ENCODE results near the gene CHCHD1.
"Not testable (repeated sequence)": the region's sequence is repeated elsewhere in the genome, so short reads cannot be mapped to it uniquely, and the experiment has no call there.

The CHCHD1 gene

DNA sequence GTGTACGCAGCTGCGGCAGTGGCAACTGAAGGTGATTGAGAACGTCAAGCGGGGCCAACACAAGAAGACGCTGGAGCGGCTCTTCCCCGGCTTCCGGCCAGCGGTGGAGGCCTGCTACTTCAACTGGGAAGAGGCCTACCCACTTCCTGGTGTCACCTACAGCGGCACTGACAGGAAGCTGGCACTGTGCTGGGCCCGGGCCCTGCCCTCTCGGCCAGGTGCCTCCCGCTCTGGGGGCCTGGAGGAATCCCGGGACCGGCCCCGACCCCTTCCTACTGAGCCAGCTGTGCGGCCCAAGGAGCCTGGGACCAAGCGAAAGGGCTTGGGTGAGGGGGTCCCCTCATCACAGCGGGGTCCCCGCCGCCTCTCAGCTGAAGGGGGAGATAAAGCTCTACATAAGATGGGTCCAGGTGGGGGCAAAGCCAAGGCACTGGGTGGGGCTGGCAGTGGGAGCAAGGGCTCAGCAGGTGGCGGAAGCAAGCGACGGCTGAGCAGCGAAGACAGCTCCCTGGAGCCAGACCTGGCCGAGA, 10.1 kb downstream of the CHCHD1 start:
- DNase-seq (ENCODE audit: low read depth), result no peak
- H3K4me3 ChIP-seq (ENCODE audit: low read length), result no peak overlapping the region
- TF ChIP-seq, protein P1, sequence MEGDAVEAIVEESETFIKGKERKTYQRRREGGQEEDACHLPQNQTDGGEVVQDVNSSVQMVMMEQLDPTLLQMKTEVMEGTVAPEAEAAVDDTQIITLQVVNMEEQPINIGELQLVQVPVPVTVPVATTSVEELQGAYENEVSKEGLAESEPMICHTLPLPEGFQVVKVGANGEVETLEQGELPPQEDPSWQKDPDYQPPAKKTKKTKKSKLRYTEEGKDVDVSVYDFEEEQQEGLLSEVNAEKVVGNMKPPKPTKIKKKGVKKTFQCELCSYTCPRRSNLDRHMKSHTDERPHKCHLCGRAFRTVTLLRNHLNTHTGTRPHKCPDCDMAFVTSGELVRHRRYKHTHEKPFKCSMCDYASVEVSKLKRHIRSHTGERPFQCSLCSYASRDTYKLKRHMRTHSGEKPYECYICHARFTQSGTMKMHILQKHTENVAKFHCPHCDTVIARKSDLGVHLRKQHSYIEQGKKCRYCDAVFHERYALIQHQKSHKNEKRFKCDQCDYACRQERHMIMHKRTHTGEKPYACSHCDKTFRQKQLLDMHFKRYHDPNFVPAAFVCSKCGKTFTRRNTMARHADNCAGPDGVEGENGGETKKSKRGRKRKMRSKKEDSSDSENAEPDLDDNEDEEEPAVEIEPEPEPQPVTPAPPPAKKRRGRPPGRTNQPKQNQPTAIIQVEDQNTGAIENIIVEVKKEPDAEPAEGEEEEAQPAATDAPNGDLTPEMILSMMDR (IDR thresholded peaks at IDR 0.05; ENCODE audit: insufficient read depth, low read depth, low read length, missing control alignments), result no peak

DNA sequence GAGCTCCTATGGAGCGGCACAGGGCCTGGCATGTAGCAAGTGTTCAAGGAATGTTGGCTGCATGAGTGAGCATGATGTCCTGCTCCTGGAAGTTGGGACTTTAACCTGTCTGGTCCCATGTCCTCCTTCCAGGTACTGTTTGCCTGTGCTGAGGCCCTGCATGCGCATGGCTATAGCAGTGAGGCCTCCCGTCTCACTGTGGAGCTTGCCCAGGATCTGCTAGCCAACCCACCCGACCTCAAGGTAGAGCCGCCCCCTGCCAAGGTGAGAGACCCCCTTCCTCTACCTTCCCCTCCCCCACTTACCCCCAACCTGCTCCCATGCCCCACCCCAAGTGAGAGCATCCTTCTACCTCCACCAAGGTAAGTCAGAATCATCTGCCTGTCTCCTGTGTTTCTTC, 11.6 kb downstream of the CHCHD1 start:
- TF ChIP-seq, protein P1 (IDR thresholded peaks at IDR 0.05; ENCODE audit: insufficient read depth, low read depth, low read length, missing control alignments), result no peak
- no peak for DNase-seq (ENCODE audit: low read depth)
- no peak overlapping the region for H3K4me3 ChIP-seq (ENCODE audit: low read length)

DNA sequence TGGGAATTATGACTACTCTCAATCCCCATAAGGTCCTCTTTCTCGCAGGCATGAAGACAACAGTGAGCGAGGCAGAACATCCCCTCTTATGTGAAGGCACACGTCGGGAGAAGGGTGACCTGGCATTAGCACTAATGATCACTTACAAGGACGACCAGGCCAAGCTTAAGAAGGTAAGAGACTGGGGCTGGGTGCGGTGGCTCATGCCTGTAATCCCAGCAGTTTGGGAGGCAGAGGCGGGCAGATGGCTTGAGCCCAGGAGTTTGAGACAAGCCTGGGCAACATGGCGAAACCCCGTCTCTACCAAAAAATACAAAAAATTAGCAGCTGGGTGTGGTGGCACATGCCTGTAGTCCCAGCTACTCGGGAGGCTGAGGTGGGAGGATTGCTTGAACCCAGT, 13.6 kb downstream of the CHCHD1 start:
- not testable (repeated sequence) for DNase-seq (ENCODE audit: low read depth); H3K4me3 ChIP-seq (ENCODE audit: low read length)

DNA sequence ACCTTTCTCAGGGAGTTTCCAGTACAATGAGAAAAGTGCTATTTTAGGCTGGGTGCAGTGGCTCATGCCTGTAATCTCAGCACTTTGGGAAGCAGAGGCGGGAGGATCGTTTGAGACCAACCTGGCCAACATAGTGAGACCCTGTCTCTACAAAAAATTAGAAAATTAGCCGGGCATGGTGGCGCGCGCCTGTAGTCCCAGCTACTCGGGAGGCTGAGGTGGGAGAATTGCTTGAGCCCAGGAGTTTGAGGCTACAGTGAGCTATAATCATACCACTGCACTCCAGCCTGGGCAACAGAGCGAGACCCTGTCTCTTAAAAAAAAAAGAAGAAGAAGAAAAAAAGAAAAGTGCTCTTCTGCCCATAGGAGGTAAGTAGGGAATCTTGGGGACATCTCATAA, 14.2 kb downstream of the CHCHD1 start:
- H3K4me3 ChIP-seq (ENCODE audit: low read length); DNase-seq (ENCODE audit: low read depth): not testable (repeated sequence)

DNA sequence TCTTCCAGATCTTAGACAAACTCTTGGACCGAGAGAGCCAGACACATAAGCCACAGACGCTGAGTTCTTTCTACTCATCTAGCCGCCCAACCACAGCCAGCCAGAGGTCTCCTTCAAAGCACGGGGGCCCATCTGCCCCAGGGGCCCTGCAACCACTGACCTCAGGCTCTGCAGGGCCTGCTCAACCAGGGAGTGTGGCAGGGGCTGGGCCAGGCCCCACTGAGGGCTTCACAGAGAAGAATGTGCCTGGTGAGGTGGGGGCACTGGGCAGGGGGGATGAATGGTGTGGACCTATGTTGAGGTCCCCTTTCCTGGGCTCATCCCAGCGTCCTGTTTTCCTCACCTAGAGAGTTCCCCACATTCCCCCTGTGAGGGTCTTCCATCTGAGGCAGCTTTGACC, 14.9 kb downstream of the CHCHD1 start:
- TF ChIP-seq, protein P1 (IDR thresholded peaks at IDR 0.05; ENCODE audit: insufficient read depth, low read depth, low read length, missing control alignments), result no peak
- no peak for DNase-seq (ENCODE audit: low read depth)
- H3K4me3 ChIP-seq (ENCODE audit: low read length), result no peak overlapping the region

DNA sequence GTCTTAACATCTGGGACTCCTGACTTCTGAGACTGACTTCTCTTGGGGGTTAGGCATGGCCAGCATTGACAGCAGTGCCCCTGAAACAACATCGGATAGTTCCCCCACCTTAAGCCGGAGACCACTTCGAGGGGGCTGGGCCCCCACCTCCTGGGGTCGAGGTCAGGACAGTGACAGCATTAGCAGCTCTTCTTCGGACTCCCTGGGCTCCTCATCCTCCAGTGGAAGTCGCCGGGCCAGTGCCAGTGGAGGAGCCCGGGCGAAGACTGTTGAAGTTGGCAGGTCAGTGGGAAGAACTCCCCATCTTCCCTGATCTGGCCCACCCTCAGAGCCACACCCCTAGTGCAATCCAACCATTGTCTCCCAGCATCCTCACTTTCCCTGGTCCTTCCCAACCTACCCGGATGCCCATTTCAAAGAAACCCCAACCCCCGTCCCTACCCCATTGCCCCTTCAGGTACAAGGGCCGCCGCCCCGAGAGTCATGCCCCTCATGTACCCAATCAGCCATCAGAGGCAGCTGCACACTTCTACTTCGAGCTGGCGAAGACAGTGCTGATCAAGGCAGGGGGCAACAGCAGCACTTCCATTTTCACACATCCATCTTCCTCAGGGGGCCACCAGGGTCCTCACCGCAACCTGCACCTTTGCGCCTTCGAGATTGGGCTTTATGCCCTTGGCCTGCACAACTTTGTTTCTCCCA, 15.6 kb downstream of the CHCHD1 start:
- no peak overlapping the region for H3K4me3 ChIP-seq (ENCODE audit: low read length)
- no peak for DNase-seq (ENCODE audit: low read depth)

DNA sequence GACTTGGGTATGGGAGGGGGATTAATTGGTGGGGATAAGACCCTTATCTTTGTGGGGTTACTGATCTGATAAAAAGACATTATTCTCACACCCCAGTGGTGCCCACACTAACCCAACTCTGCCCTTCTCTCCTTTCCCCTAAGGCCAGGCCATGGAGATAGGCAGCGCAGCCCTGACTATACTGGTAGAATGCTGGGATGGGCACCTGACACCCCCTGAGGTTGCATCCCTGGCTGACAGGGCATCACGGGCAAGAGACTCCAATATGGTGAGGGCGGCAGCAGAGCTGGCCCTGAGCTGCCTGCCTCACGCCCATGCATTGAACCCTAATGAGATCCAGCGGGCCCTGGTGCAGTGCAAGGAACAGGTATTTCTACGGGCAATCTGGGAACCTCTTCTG, 16.2 kb downstream of the CHCHD1 start:
- TF ChIP-seq, protein P1 (IDR thresholded peaks at IDR 0.05; ENCODE audit: insufficient read depth, low read depth, low read length, missing control alignments), result no peak
- H3K4me3 ChIP-seq (ENCODE audit: low read length), result no peak overlapping the region
- no peak for DNase-seq (ENCODE audit: low read depth)

More for the DNA sequence above, 15.6 kb downstream of the CHCHD1 start:
- TF ChIP-seq, protein P1 (IDR thresholded peaks at IDR 0.05; ENCODE audit: insufficient read depth, low read depth, low read length, missing control alignments), result no peak

DNA sequence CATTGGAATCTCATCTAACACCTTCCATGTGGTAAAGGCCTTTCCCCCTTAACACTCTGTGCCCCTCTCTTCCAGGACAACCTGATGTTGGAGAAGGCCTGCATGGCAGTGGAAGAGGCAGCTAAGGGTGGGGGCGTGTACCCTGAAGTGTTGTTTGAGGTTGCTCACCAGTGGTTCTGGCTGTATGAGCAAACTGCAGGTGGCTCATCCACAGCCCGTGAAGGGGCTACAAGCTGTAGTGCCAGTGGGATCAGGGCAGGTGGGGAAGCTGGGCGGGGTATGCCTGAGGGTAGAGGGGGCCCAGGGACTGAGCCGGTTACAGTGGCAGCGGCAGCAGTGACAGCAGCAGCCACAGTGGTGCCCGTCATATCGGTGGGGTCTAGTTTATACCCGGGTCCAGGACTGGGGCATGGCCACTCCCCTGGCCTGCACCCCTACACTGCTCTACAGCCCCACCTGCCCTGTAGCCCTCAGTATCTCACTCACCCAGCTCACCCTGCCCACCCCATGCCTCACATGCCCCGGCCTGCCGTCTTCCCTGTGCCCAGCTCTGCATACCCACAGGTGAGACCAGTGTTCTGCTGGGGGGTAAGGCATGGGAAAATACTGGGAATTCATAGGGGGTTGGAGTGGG, 17.2 kb downstream of the CHCHD1 start:
- TF ChIP-seq, protein P1 (IDR thresholded peaks at IDR 0.05; ENCODE audit: insufficient read depth, low read depth, low read length, missing control alignments), result no peak
- no peak overlapping the region for H3K4me3 ChIP-seq (ENCODE audit: low read length)
- DNase-seq (ENCODE audit: low read depth), result no peak
